Kidney epithelial cell (primary cell): ENCODE results near the gene EXOSC7. TPM values are rescaled to one million over a fixed set of nuclear protein-coding genes. Genes with fewer than 3 reads are reported as not detected.

ENCODE experiments used
- DNase-seq: peaks from one replicate; pipeline ENCODE4 v3.0.0-alpha.2; 2010; ENCODE audit warnings: low read depth
- H3K27me3 ChIP-seq: 2 replicates; pipeline ENCODE4 v1.6.0; 2011; ENCODE audit warnings: low read length; ENCODE audit not compliant: control insufficient read depth, insufficient read depth
- H3K36me3 ChIP-seq: 2 replicates; pipeline ENCODE4 v1.5.1; 2011; ENCODE audit warnings: low read length; ENCODE audit not compliant: control insufficient read depth, insufficient read depth
- H3K4me3 ChIP-seq: 2 replicates; pipeline ENCODE4 v1.5.1; 2011; ENCODE audit warnings: low read depth, mild to moderate bottlenecking, control low read depth, low read length
- total RNA-seq: library from RNA; depleted of rRNA; stranded (reverse); fragments of >200 nt; gene quantifications from 2 replicates; pipeline ENCODE4 v1.2.3, GENCODE V29; 2015
- TF ChIP-seq, protein P1 (sequence below): IDR thresholded peaks from 2 replicates; pipeline ENCODE4 v1.5.1; 2011; ENCODE audit warnings: mild to moderate bottlenecking, moderate library complexity, low read length, control low read depth, inconsistent platforms; ENCODE audit not compliant: insufficient read depth, poor library complexity, severe bottlenecking

EXOSC7 gene
- total RNA-seq, 1 donor from 2014 or later, result 64.8 TPM

- peaks cover 1% of the 10 kb centered on the region for H3K36me3 ChIP-seq
- TF ChIP-seq, protein P1, sequence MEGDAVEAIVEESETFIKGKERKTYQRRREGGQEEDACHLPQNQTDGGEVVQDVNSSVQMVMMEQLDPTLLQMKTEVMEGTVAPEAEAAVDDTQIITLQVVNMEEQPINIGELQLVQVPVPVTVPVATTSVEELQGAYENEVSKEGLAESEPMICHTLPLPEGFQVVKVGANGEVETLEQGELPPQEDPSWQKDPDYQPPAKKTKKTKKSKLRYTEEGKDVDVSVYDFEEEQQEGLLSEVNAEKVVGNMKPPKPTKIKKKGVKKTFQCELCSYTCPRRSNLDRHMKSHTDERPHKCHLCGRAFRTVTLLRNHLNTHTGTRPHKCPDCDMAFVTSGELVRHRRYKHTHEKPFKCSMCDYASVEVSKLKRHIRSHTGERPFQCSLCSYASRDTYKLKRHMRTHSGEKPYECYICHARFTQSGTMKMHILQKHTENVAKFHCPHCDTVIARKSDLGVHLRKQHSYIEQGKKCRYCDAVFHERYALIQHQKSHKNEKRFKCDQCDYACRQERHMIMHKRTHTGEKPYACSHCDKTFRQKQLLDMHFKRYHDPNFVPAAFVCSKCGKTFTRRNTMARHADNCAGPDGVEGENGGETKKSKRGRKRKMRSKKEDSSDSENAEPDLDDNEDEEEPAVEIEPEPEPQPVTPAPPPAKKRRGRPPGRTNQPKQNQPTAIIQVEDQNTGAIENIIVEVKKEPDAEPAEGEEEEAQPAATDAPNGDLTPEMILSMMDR, result no peak
- H3K4me3 ChIP-seq, result no peak overlapping the region
- H3K27me3 ChIP-seq, result no peaks in the 10 kb centered on the region
- DNase-seq, result no peak
Observed at GRCh38 chr3:44963571-44964325, 12.3 kb upstream of the EXOSC7 start.

DNA sequence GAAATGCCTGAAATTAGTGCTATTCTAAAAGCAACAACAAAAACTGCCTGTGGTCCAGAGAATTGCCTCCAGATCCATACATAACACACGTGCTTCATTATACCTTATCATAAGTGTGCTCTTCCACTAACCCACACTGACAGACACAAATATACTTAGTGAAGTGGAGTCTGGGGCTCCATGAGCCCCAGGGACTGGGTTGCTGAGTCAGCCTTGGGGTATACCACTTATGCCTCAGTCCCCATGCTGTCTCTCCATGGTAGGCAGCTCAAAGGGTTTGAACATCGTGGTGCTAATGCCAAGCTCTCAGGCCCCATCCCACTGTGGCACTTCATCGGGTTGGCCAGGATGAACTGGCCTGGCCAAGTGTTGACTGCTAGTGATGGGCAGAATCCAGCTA is 10.9 kb upstream of the EXOSC7 start:
- DNase-seq, result no peak
- Histone ChIP-seq H3K36me3 (no peaks in the 10 kb centered on the region), H3K27me3 (no peaks in the 10 kb centered on the region), H3K4me3 (no peak overlapping the region)
- TF ChIP-seq, protein P1, result no peak

GRCh38 chr3:44966795-44967278 is 9.2 kb upstream of the EXOSC7 start:
- no peaks in the 10 kb centered on the region for H3K27me3 ChIP-seq
- no peak for DNase-seq
- H3K36me3 ChIP-seq, result no peaks in the 10 kb centered on the region
- no peak overlapping the region for H3K4me3 ChIP-seq
- TF ChIP-seq, protein P1, result no peak

DNA sequence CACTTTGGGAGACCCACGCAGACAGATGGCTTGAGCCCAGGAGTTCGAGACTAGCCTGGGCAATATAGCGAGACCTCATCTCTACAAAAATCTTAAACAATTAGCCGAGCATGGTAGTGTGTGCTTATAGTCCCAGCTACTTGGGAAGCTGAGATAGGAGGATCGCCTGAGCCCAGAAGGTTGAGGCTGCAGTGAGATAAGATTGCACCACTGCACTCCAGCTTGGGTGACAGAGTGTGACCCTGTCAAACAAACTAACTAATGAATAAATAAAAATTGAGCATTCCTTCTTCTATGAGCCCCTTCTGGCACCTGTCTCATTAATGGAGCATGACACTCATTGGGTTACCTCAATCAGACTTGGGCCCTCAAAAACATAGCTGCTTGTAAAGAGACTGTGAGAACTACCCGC is 7.6 kb upstream of the EXOSC7 start:
- DNase-seq, result no peak
- Histone ChIP-seq H3K4me3 (no peak overlapping the region), H3K36me3 (no peaks in the 10 kb centered on the region), H3K27me3 (no peaks in the 10 kb centered on the region)
- TF ChIP-seq, protein P1, result no peak

- no peaks in the 10 kb centered on the region for H3K27me3 ChIP-seq
- H3K36me3 ChIP-seq, result no peaks in the 10 kb centered on the region
- no peak for DNase-seq
- TF ChIP-seq, protein P1, result no peak
- no peak overlapping the region for H3K4me3 ChIP-seq
Observed at GRCh38 chr3:44969154-44969827, 6.8 kb upstream of the EXOSC7 start.
